H1 (cell line): ENCODE data around the gene SLC12A8.

ENCODE experiments used
- BACH1 ChIP-seq: IDR thresholded peaks from 2 replicates; pipeline ENCODE4 v1.6.1; 2012; ENCODE audit warnings: low read length, improper control_type of control experiment
- CHD2 ChIP-seq: IDR thresholded peaks from 2 replicates; pipeline ENCODE4 v1.6.1; 2012; ENCODE audit warnings: low read length, improper control_type of control experiment
- CREB1 ChIP-seq: IDR thresholded peaks from 2 replicates; pipeline ENCODE4 v1.6.1; 2012; ENCODE audit warnings: inconsistent platforms
- CTCF ChIP-seq, 3 experiments: IDR thresholded peaks; 1 replicate in 2 of 3; 2 replicates in 1 of 3; pipeline versions ENCODE4 v1.5.1 to v1.6.1; 2011; ENCODE audit warnings: low read length in 3 of 3, mild to moderate bottlenecking in 3 of 3, inconsistent platforms in 2 of 3, low read depth in 1 of 3, moderate library complexity in 1 of 3; ENCODE audit not compliant: insufficient read depth in 1 of 3; ENCODE audit errors: control extremely low read depth in 1 of 3
- FOSL1 ChIP-seq: IDR thresholded peaks from 2 replicates; pipeline ENCODE4 v1.6.1; 2011; ENCODE audit warnings: mild to moderate bottlenecking, low read depth, low read length, moderate library complexity; ENCODE audit not compliant: insufficient read depth
- GTF2F1 ChIP-seq: IDR thresholded peaks from 2 replicates; pipeline ENCODE4 v1.6.1; 2012; ENCODE audit warnings: low read depth, low read length, improper control_type of control experiment, borderline replicate concordance
- JUN ChIP-seq: IDR thresholded peaks from 2 replicates; pipeline ENCODE4 v1.6.1; 2011; ENCODE audit warnings: low read depth, mild to moderate bottlenecking, improper control_type of control experiment, low read length
- JUND ChIP-seq: IDR thresholded peaks from 2 replicates; pipeline ENCODE4 v1.6.1; 2011; ENCODE audit warnings: mild to moderate bottlenecking, improper control_type of control experiment, low read length
- MAX ChIP-seq: IDR thresholded peaks from 2 replicates; pipeline ENCODE4 v1.6.1; 2012; ENCODE audit warnings: inconsistent platforms
- POLR2A ChIP-seq, 2 experiments: IDR thresholded peaks; 1 replicate in 1 of 2; 2 replicates in 1 of 2; pipeline ENCODE4 v1.6.1; 2011; ENCODE audit warnings: low read depth in 2 of 2, low read length in 2 of 2, mild to moderate bottlenecking in 2 of 2; ENCODE audit errors: control extremely low read depth in 1 of 2
- POLR2AphosphoS5 ChIP-seq: IDR thresholded peaks from 2 replicates; pipeline ENCODE4 v1.6.1; 2011; ENCODE audit warnings: low read depth, low read length
- SIN3A ChIP-seq, 2 experiments: IDR thresholded peaks in 1 of 2; conservative IDR thresholded peaks in 1 of 2; 2 replicates each; pipeline ENCODE4 v1.6.1; 2011 to 2012; ENCODE audit warnings: low read length in 2 of 2, improper control_type of control experiment in 1 of 2, low read depth in 1 of 2, mild to moderate bottlenecking in 1 of 2
- SP4 ChIP-seq: IDR thresholded peaks from 2 replicates; pipeline ENCODE4 v1.6.1; 2012; ENCODE audit warnings: low read length, inconsistent platforms
- YY1 ChIP-seq: IDR thresholded peaks from 2 replicates; pipeline ENCODE4 v1.6.1; 2011; ENCODE audit warnings: low read depth, mild to moderate bottlenecking, low read length

- TF ChIP-seq CREB1 (no peak), BACH1 (no peak), JUND (no peak), SP4 (no peak), JUN (no peak), POLR2A (IDR thresholded peaks at IDR 0.05; ENCODE audit: control extremely low read depth in 1 of 2, low read depth in 2 of 2, low read length in 2 of 2) (no peak), YY1 (no peak), MAX (no peak), GTF2F1 (no peak), POLR2AphosphoS5 (no peak), CTCF (IDR thresholded peaks at IDR 0.05; ENCODE audit: control extremely low read depth in 1 of 3, insufficient read depth in 1 of 3, low read depth in 1 of 3, low read length in 3 of 3) (no peak), CHD2 (no peak), SIN3A (conservative IDR thresholded peaks at IDR 0.05 in 1 of 2, IDR thresholded peaks at IDR 0.05 in 1 of 2; ENCODE audit: low read depth in 1 of 2, low read length in 2 of 2) (no peak), FOSL1 (no peak)
Measured at GRCh38 chr3:125103406-125103805, 109.1 kb downstream of the SLC12A8 start.
